Adrenal gland (tissue), 12 donors: ENCODE results near the gene PIP4K2C. TPM values are rescaled to one million over a fixed set of nuclear protein-coding genes. Genes with fewer than 3 reads are reported as not detected.
A peak's percentile ranks its signal among the peaks of the same experiment; 100 is the strongest.

Experiments used
- DNase-seq, 7 donors: peaks; one replicate each; pipeline ENCODE4 v3.0.0-alpha.2; 2019 to 2020
- H3K27ac ChIP-seq, 5 donors: fragments of 200-600 bp; sonication (generic) in 4 of 5; 1 replicate in 3 of 5; 2 replicates in 2 of 5; pipeline versions ENCODE4 v1.5.1 to v1.8.0; 2016 to 2020; ENCODE audit warnings: mild to moderate bottlenecking in 1 of 5
- H3K27me3 ChIP-seq: fragments of 200-600 bp; 2 replicates; pipeline ENCODE4 v1.8.0; 2021
- H3K36me3 ChIP-seq, 2 donors: fragments of 200-600 bp; replicated peaks in 1 of 2; 1 replicate in 1 of 2; 2 replicates in 1 of 2; pipeline versions ENCODE4 v1.5.1 to v1.8.0; 2018 to 2022
- H3K4me1 ChIP-seq, 2 donors: fragments of 200-600 bp; replicated peaks in 1 of 2; 1 replicate in 1 of 2; 2 replicates in 1 of 2; pipeline versions ENCODE4 v1.5.1 to v1.8.0; 2018 to 2021
- H3K4me3 ChIP-seq, 4 donors: fragments of 200-600 bp; sonication (generic) in 3 of 4; one replicate each; pipeline ENCODE4 v1.5.1; 2016 to 2018
- H3K9me3 ChIP-seq, 3 donors: fragments of 200-600 bp; sonication (generic) in 1 of 3; replicated peaks in 1 of 3; 1 replicate in 2 of 3; 2 replicates in 1 of 3; pipeline versions ENCODE4 v1.5.1 to v1.8.0; 2016 to 2021
- CTCF ChIP-seq, 6 experiments: fragments of 450-650 bp in 4 of 6; fragments of 200-600 bp in 2 of 6; sonication (generic) in 1 of 6; IDR thresholded peaks; 1 replicate in 5 of 6; 2 replicates in 1 of 6; pipeline versions ENCODE4 v1.5.1 to v1.8.0; 2016 to 2021; ENCODE audit warnings: antibody characterized with exemption in 6 of 6, mild to moderate bottlenecking in 2 of 6, moderate library complexity in 1 of 6
- POLR2A ChIP-seq, 2 donors: fragments of 450-650 bp; IDR thresholded peaks; one replicate each; pipeline ENCODE4 v1.6.1; 2017; ENCODE audit warnings: antibody characterized with exemption in 2 of 2, mild to moderate bottlenecking in 2 of 2, moderate library complexity in 1 of 2
- WGBS, 4 donors: extraction: QIAGEN DNeasy Blood & Tissue Kit in 2 of 4; methylation state at CpG; one replicate each; pipeline versions ENCODE4 v1.1.5 to v1.1.7; 2013 to 2017; 5-methylcytosine and 5-hydroxymethylcytosine counted together
- intact Hi-C, 2 donors: fragments of 100-400 bp; cut with DNase I; formaldehyde crosslinking; loops; one replicate each; pipeline versions ENCODE4 v1.14.1 to v1.15.0; 2022 to 2023
- polyA plus RNA-seq, 3 donors: library from polyadenylated mRNA; stranded (reverse); fragments of 200-250 nt in 2 of 3; fragments of 350-450 nt in 1 of 3; fragmentation: Illumina TruSeq in 1 of 3; extraction: RNeasy Lipid Tissue Mini Kit (QIAGEN cat#74804) in 1 of 3; gene quantifications; one replicate each; pipeline ENCODE4 v1.2.3, GENCODE V29; 2013 to 2014
- total RNA-seq, 9 donors: library from RNA; depleted of rRNA in 4 of 9; stranded (reverse); fragments of >200 nt in 4 of 9; fragments of 120-200 nt in 1 of 9; fragmentation: NEBNext Ultra II Directional in 1 of 9; extraction: Animal tissue kit (Norgen Biotek cat#: 25700) in 1 of 9; gene quantifications; one replicate each; pipeline versions ENCODE4 v1.1.0 to v1.2.4, GENCODE V29; 2013 to 2023
- donor health status: healthy with polysubstance abuse.
- donor health status: Bipolar disorder and iron deficiency.
- donor health status: DM: yes; HTN: yes; CAD: no.
- donor health status: DM: no; HTN: no; CAD: no.
- donor health status: DM: no; HTN: no; CAD: no.
- donor health status: DM: yes; HTN: yes; CAD: no.

The PIP4K2C gene
- total and polyA plus RNA-seq, 12 donors: 8.1 to 75.9 (median 28.2) TPM

- Histone ChIP-seq H3K27ac (no peak overlapping the region), H3K36me3 (no peaks in the 10 kb centered on the region), H3K4me3 (no peak overlapping the region), H3K9me3 (no peaks in the 10 kb centered on the region), H3K27me3 (peaks cover 59% of the 10 kb centered on the region), H3K4me1 (peaks cover 15 to 23% of the 10 kb centered on the region in 2 donors)
- DNase-seq: peak in 2 of 7 donors; percentile 12 to 42
- intact Hi-C loops: no loop called here
- 65 to 78% (median 68%) methylated on average over 28 to 29 of the region's 29 CpGs for WGBS, 4 donors
- no peak for TF ChIP-seq CTCF (IDR thresholded peaks at IDR 0.05)
- TF ChIP-seq POLR2A (IDR thresholded peaks at IDR 0.05): no peak
These were observed 37.5 kb downstream of the PIP4K2C start for GRCh38 chr12:57628280-57629191.

DNA sequence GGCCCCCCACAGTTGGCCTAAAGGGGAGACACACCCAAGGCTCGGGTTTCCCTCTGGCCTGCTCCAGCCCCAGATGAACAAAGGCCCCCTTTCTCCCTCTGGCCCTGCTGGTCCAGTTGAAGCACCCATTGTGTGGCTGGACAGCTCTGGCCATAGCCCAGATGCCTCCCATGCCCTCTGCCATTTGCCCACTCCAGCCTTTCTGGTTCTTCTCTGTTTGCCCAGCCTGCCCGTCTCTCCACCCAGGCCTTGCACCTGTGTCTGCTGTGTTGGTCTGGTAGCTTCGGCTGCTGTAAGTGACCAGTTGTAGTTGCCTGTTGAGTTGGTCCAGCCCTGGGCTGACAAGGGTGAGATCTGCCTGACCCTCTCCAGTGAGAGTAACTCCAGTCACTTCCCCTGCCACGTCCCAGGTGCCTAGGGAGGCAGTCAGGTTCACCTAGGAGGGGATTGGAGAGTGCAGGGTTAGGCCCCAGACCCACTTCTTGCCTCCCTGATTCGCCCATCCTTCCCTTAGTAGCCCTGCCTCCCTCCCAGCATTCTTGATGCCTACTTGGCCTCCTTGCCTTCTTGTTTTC is 39.0 kb downstream of the PIP4K2C start:
- H3K36me3 ChIP-seq: no peaks in the 10 kb centered on the region
- peaks cover 55% of the 10 kb centered on the region for H3K27me3 ChIP-seq
- no peaks in the 10 kb centered on the region for H3K9me3 ChIP-seq
- no peak overlapping the region for H3K4me3 ChIP-seq
- WGBS, 4 donors: 80 to 88% (median 85%) methylated on average over 4 to 5 of the region's 5 CpGs
- TF ChIP-seq CTCF (IDR thresholded peaks at IDR 0.05) (no peak), POLR2A (IDR thresholded peaks at IDR 0.05) (no peak)
- peaks cover 15 to 23% of the 10 kb centered on the region in 2 donors for H3K4me1 ChIP-seq
- no peak overlapping the region for H3K27ac ChIP-seq
- intact Hi-C loops: no loop called here
- peak in 1 of 7 donors; percentile 17 for DNase-seq

- H3K36me3 ChIP-seq: no peaks in the 10 kb centered on the region
- no peak overlapping the region for H3K27ac ChIP-seq
- 50 to 68% (median 58%) methylated on average over 3 to 6 of the region's 6 CpGs for WGBS, 4 donors
- peaks cover 15 to 23% of the 10 kb centered on the region in 2 donors for H3K4me1 ChIP-seq
- TF ChIP-seq POLR2A (IDR thresholded peaks at IDR 0.05) (no peak), CTCF (IDR thresholded peaks at IDR 0.05) (no peak)
- DNase-seq: peak in 1 of 7 donors; percentile 12
- intact Hi-C loops: no loop called here
- H3K4me3 ChIP-seq: no peak overlapping the region
- H3K27me3 ChIP-seq: peaks cover 52% of the 10 kb centered on the region
- H3K9me3 ChIP-seq: no peaks in the 10 kb centered on the region
These were observed 40.0 kb downstream of the PIP4K2C start for GRCh38 chr12:57630891-57631433.

- H3K4me3 ChIP-seq: peak overlapping the region in 1 of 4 donors; percentile 72
- peaks cover 45% of the 10 kb centered on the region for H3K27me3 ChIP-seq
- no peak for TF ChIP-seq POLR2A (IDR thresholded peaks at IDR 0.05)
- TF ChIP-seq CTCF (IDR thresholded peaks at IDR 0.05): no peak
- DNase-seq: peak in 1 of 7 donors; percentile 4
- no peaks in the 10 kb centered on the region for H3K36me3 ChIP-seq
- H3K9me3 ChIP-seq: no peaks in the 10 kb centered on the region
- H3K27ac ChIP-seq: no peak overlapping the region
- intact Hi-C loops: no loop called here
- 11 to 56% (median 16%) methylated on average over 1 to 26 of the region's 26 CpGs for WGBS, 4 donors
- peaks cover 15 to 23% of the 10 kb centered on the region in 2 donors for H3K4me1 ChIP-seq
These were observed 40.6 kb downstream of the PIP4K2C start for GRCh38 chr12:57631566-57632072.
